ENCODE measurements around the gene CALML4.

Gene CALML4

DNA sequence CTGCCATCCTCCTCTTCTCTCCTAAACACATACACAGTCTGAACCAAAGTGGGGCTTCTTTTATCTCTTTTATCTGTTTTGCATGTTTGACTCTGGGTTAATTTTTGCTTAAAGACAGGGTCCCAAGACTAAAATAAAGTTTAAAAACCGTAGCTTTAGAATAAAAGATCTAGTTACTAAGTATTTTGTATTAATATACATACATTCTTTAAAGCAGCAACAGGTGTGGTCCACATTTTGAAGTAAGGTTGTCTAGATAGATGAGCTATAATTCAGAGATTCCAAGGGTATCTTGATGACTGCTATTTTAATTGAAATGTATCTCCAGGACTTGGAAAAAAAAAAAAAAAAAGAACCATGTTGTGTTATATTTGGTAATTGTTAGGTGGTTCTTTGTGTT lies 61.3 kb downstream of the CALML4 start:
- no peak for DNase-seq (ENCODE audit: low read depth)

GRCh38 chr15:68143129-68143528 lies 62.0 kb downstream of the CALML4 start:
- DNase-seq (ENCODE audit: low read depth), result no peak

All from T follicular helper cell (primary cell).